T-helper 22 cell (primary cell): ENCODE results near the gene OR5B21.

Experiments used
- DNase-seq: peaks from one replicate; pipeline ENCODE4 v3.0.0-alpha.2; 2020; ENCODE audit warnings: low read depth

OR5B21 gene

DNA sequence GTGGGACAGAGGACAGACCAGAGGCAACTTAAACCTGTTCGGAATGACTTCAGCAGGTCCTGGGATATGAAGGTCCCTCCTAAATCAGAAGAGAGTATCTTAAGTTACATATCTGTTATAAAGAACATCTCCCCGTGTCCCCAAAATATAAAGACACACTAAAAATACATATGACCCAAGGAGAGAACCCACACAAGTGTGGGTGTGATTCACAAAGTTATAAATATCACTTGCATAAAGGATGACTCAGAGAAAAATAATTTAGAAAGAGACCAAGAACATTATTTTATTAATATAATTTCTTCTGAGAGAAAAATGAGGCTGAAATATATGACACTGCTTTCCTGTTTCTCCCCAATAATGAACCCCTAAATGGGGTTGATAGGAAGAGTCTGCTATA is 14.2 kb downstream of the OR5B21 start:
- no peak for DNase-seq

- DNase-seq: no peak
Observed at GRCh38 chr11:58490827-58491226, 17.1 kb downstream of the OR5B21 start.

GRCh38 chr11:58487170-58487569 is 20.7 kb downstream of the OR5B21 start:
- DNase-seq: no peak

GRCh38 chr11:58485961-58486360 is 21.9 kb downstream of the OR5B21 start:
- DNase-seq: no peak

GRCh38 chr11:58471892-58472291 is 36.0 kb downstream of the OR5B21 start:
- no peak for DNase-seq

GRCh38 chr11:58466293-58466692 is 41.6 kb downstream of the OR5B21 start:
- no peak for DNase-seq

DNA sequence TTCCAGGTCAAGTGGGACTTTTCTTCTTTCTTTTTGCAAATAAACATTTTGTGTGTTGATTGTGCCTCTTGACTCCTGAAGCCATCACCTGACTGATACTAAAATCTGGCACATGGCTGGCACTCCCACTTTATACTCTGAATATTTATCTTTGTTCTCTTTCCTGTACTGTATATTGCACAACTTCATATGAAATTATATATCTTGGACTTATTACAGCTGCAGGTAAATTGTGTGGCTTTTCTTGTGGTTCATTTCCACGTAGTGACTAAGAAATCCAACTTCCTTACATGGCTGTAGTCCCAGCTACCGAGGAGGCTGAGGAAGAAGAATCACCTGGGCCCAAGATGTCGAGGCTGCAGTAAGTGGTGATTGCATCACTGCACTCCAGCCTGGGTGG is 42.2 kb downstream of the OR5B21 start:
- DNase-seq: no peak
